NOMO-1 treated with dmso at 0.1 percent for 144 hours (cell line): ENCODE measurements around the gene CKAP2L.

Source experiments
- DNase-seq: peaks from one replicate; lab custom pipeline; 2025; ENCODE audit not compliant: unreplicated experiment; lab: John Stamatoyannopoulos, UW

The CKAP2L gene

GRCh38 chr2:112764071-112765044, at the start of gene CKAP2L:
Gene CKAP2L (minus strand): TSS chr2:112764609. CDS start chr2:112764598, 11 bp downstream.
- DNase-seq: peak; percentile 96

DNA sequence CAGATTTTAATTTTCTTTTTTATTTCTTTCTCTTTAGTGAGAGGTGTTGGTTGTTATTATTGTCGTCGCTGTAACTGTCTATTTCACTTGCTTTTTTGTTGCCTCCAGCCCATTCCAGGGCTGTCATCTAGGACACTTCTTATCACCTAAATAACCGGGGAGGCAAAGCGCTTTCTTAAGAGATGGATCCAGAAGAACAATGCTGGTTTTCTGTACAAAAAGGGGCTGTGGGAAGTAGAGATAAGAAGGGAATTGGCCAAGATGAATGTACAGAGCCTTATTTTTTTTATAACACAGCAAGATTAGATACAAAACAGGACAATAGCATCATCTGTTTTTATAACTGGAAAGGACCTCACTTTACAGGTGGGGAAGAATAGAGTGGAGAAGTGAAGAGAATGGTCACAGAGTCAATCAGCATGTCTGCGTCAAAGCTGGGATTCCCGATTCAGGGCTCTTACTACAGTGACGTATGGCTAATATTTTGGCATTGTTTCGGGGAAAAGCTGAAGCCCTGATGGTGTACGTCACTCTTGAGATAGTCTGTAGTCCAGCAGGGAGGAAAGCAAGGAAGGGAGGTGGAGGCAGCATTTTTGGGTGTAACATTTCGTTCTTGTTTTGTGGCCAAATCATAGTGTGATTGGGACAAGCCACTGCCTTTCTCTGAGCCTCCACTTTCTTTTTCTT, 49.0 kb upstream of the CKAP2L start:
- DNase-seq: no peak

DNA sequence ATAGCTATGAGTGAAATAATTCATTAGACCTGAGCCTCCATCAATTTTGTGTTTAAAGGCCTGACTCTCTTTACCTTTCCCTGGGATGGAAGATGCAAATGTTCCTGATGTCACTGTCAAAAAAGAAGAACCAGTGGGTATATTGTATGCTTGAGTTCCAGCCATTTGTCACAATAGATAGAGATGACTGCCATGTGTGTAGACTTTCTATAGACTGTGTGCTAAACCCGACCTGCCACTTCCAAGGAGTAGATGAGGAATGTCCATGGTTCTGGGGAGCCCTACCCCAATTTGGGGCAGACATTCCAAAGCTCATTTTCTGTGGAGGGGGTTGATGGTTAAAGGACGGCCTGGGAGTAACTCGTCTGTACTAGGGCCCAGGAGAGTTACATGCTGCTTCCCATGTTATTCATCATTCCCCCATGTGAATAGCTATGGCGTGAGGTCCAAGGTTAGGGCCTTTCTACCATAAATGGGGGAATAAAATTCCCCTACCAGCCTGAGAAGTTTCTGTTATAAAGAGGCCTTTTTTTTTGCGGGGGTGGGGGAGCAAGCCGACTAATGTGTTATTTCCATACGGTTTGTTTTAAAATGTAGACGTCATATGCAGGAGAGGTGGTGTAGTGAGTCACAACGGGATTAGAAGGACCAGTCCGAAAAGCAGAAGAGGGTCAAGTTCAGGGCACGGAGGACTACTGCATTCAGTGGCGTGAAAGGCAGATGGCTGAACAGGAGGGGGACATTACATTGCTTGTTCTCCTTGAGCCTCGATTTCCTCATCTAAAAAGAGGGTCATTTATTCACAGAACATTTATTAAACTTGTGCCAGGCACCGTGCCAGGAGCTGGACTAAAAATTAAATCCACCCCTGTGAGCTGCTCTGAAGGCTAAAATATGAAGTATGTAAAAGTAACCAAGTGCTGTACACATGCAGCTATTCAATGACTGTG, 48.2 kb upstream of the CKAP2L start:
- DNase-seq: no peak

GRCh38 chr2:112811841-112812306, 47.5 kb upstream of the CKAP2L start:
- no peak for DNase-seq

GRCh38 chr2:112811276-112811831, 46.9 kb upstream of the CKAP2L start:
- no peak for DNase-seq

DNA sequence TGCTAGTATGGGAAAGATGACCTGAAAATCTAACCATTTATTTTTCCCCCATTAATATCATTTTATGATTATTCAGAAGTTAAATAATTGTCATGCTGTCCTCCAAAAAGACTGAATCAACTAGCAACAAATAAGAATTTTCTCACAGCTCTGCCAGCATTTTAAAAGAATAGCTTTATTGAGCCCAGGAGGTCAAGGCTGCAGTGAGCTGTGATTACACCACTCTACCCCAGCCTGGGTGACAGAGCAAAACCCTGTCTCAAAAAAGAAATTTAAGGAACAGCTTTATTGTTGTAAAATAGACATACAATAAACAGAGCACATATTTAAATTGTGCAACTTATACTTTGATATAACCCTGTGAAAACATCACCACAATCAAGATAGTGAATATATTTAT, 44.7 kb upstream of the CKAP2L start:
- no peak for DNase-seq

DNA sequence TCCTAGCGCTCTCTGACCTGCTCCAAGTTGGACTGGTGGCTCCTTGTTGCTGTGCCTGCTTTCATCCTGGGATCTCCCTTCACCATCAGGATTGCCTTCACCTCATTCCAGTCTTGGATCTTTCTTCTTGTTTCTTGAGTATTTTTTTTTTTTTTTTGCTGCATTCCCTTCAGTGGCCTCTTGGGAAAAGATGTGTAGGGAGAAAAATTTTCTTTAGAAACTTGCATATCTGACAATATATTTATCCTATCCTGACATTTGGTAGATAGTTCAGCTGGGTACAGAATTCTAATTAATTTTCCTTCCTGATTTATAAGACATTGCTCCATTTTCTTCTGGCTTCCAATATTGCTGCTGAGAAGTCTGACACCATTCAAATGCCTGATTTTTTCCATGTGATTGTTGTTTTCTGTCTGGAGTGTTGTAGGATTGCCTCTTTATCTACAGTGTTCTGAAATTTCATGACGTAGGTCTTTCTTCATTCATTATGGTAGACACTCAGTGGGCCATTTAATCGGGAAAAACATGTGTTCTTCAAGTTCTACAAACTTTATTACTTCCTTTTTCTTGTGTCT, 42.9 kb upstream of the CKAP2L start:
- no peak for DNase-seq

- no peak for DNase-seq
These were observed 41.1 kb upstream of the CKAP2L start for GRCh38 chr2:112805542-112805941.

DNA sequence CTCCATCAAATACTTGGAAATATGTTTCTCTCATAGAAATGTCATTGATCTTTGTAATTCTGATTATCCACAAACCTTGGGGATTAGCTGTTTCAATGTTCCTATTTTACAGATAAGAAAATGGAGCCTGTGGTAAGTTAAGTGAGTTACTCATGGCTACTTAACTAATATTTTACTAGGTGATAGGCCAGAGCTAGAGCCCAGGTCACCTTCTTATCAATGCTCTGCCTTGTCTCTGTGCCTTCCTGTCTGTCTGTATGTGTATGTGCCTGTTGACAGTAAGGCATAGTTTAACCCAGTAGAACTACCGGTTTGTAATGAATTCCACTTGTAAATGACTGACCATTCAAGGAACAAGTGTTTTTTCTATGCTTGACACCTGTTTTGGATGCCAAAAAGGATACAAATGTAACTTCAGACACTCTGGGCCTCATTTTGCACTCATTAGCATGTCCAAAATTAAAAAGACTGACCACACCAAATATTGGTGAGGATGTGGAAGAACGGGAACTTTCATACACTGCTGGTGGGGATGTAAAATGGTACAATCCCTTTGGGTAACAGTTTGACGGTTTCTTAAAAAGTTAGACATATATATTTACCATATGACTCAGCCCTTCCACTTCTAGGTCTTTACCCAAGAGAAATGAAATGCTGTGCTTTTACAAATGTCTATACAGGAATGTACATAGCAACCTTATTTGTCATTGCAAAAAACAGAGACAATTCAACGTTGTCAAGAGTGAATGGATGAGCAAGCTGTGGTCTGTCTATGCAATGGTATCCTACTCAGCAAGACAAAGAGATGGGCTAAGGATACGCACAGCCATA, 39.5 kb upstream of the CKAP2L start:
- DNase-seq: no peak

DNA sequence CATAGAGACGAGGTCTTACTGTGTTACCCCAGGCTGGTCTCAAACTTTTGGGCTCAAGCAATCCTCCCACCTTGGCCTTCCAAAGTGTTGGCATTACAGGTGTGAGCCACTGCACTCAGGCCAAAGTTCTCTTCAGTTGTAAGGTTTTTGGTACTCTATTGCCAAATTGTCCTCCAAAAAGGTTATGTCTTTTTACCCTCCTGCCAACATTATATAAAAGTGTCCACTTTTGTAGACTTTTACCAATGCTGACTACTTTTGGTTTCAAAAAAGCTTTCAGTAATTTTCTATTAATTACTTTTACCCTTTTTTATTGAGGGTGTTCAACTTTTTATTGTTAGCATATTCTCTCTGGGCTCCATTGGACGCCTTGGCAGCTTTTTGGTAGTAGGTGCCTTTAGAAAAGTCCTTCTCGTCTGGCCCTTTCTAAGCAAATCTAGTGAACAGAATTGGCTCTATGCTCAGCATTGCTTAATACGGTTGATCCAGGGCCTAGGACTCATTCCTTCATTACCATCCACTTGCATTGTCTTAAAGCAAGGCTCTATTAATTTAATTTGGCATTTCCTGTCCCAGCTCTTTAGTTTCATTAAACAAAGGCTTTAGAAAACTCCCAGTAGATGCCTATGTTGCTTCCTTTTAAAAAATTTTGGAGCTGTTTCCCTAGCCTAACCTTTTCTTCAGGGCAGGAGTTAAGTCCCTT, 36.6 kb upstream of the CKAP2L start:
- no peak for DNase-seq

DNA sequence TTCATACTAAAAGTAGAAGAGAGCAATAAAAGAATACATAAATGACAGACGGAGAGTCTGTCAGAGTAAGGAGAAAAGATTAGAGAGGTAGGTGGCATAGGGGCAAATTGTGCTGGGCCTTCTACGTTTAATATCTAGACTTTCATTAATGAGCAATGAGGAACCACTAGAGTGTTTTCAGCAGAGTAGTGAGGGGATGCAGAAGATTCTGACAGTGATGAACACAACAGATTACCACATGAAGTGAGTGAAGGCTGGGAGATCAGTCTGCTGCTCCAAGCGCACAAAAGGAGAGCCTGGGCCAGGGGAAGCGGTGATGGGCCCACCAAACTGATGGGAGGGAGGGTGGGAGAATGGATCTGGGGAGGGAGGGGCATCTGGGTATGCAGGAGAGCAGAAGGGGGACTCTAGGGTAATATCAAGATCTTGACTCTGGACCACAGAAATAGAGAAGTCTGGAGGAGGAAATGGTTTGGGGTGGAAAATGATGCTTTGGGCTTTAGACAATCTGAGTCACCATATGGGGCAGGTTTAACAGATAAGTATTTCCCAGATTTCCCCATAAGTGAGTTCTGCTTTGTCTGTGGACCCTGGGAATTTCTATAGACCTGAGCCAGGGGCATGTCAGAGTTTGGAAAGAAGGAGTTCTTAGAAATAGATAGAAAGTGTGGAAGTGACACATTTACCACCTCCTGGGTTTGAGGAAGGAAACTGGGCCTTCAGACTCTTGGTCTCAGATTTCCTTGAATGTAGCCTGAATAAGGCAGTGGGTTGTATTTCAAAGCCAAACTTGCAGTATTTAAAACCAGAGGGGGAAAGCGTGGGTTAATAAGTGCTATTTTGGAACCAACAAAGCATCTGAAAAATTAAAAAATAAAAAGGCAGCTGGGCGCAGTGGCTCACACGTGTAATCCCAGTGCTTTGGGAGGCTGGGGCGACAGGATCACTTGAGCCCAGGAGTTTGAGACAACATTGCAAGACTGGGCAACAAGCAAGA, 34.9 kb upstream of the CKAP2L start:
- DNase-seq: peak; percentile 21

- DNase-seq: no peak
These were observed 32.1 kb upstream of the CKAP2L start for GRCh38 chr2:112796486-112796885.

DNA sequence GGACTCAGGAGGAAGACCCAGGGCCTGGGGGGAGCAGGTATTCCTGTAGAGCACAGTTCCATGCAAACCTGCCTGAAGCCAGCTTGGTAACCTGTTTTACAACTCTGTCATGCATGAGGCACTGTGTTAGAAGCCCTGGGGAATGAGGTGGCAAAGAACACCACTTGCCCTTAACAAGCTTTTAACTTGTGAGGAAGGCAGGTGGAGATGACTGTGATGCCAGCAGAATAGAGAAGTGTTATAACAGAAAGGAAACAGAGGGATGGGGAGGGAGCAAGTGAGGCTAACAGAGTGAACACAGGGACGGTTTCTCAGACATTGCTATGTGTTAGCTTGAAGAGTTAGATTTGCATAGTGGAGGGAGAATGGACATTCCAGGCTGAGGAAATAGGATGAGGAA, 31.4 kb upstream of the CKAP2L start:
- peak; percentile 35 for DNase-seq

GRCh38 chr2:112794841-112795240, 30.4 kb upstream of the CKAP2L start:
- DNase-seq: no peak

DNA sequence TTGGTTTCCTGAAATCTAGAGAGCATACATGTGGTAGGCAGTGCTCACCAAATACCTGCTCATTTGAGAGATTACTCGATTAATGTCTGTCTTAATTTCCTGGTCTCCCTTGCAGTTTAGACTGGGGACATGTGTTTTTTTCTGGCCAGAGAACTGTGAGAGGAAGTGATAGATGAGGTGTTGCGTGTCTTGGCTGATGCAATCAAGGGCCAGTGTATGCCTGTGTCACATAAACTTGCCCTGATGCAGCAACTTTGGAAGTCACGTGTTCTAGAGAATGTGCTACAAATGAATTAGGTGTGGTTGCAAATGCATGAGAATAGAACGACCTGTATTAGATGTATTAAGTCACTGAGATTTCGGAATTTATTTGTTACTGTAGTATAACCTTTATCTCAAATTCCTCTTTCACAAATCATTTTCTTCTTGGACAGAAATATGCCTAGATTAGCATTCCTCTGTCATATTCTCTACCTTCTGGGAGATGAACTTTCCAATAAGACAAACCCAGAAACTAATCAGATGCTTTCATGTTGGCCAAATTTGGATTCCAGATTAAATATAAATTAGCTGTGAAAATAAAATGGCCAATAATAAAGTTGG, 29.8 kb upstream of the CKAP2L start:
- DNase-seq: peak; percentile 94

GRCh38 chr2:112793449-112793978, 29.1 kb upstream of the CKAP2L start:
- peak; percentile 80 for DNase-seq

DNA sequence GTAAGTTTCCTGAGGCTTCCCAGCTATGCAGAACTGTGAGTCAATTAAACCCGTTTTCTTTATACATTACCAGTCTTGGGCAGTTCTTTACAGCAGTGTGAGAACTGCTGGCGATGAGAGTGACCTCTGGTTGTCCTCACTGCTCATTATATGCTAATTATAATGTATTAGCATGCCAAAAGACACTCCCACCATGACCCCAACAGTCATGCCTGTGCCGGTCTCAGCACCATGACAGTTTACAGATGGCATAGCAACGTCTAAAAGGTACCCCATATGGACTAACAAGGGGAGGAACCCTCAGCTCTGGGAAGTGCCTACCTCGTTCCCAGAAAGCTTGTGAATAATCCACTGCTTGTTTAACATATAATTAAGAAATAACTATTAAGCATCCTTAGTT, 28.0 kb upstream of the CKAP2L start:
- DNase-seq: no peak
